ENCODE results near the gene BBX.

The BBX gene

DNA sequence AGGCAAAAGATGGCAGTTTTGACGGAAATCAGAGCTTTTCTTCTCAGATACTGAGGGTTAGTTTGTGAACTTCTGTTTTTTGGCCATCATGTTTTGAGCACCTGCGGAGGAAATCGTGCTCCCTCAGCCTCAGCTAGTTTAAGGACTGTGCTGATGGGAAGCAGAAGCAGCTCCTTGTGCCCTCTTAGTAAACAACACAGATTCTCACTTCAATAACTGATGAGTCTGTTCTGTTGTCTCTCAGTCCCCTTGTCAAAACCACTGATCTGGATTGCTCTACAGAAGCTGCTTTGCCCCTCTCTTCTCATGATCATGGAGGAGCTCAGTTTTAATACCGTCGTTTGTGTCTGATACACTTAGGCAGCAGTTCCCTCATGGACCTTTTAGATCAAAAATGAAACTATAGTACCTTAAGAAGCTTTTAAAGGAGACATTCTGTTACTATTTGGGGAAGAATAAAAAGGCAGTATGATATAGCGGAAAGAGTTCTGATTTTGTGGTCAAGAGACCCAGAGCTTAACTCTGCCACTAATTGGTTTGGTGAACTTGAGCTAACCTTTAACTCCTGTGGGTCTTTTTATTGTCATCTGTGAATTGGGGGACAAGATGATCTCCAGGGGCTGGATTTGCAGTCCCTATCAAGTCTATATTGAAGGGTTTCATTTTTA lies 152.6 kb downstream of the BBX start:
- DNase-seq (ENCODE audit: low read depth) = peak; percentile 15
- H3K4me3 ChIP-seq (ENCODE audit: low read depth, low read length) = no peak overlapping the region
- TF ChIP-seq, protein P1, sequence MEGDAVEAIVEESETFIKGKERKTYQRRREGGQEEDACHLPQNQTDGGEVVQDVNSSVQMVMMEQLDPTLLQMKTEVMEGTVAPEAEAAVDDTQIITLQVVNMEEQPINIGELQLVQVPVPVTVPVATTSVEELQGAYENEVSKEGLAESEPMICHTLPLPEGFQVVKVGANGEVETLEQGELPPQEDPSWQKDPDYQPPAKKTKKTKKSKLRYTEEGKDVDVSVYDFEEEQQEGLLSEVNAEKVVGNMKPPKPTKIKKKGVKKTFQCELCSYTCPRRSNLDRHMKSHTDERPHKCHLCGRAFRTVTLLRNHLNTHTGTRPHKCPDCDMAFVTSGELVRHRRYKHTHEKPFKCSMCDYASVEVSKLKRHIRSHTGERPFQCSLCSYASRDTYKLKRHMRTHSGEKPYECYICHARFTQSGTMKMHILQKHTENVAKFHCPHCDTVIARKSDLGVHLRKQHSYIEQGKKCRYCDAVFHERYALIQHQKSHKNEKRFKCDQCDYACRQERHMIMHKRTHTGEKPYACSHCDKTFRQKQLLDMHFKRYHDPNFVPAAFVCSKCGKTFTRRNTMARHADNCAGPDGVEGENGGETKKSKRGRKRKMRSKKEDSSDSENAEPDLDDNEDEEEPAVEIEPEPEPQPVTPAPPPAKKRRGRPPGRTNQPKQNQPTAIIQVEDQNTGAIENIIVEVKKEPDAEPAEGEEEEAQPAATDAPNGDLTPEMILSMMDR (IDR thresholded peaks at IDR 0.05; ENCODE audit: insufficient read depth, low read depth, low read length, missing control alignments) = no peak

DNA sequence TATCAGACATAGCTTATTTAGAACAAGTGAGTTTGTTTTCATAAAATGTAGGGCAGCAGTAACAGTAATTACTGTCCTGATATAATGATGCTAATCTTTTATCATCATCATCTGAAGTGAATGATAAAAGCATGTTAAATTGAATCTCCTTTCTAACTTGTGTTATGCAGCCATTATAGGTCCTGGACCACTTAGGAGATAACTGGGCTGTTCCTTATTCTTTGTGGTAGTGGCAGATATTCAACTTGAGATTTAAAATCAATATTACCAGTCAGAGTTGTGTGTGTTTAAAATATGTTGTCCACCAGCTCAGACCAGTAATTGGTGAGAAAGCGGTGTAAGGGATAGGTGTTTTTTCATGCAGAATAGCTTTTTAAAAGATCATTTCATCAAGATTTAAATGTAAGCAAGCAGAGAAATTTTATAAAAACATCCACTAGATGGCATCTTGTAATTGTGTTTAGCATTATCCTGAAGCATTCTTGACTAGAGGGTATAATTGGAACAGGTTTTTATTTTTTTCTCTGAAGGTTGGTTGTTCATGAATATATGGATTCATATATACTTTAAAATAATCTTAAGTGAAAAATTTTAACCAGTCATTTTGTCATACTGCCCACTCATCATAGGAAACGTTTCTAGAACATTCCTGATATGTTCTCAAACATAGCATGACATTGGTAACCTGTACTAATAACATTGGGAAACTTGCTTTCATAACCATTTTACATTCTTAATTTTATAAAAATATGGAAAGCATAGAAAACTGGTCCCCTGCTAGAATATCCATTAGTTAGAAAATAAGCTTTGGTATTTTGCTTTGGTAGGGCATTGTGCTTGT lies 153.9 kb downstream of the BBX start:
- peak; percentile 25 for DNase-seq (ENCODE audit: low read depth)
- H3K4me3 ChIP-seq (ENCODE audit: low read depth, low read length) = no peak overlapping the region
- TF ChIP-seq, protein P1 (IDR thresholded peaks at IDR 0.05; ENCODE audit: insufficient read depth, low read depth, low read length, missing control alignments) = peak; percentile 30

DNA sequence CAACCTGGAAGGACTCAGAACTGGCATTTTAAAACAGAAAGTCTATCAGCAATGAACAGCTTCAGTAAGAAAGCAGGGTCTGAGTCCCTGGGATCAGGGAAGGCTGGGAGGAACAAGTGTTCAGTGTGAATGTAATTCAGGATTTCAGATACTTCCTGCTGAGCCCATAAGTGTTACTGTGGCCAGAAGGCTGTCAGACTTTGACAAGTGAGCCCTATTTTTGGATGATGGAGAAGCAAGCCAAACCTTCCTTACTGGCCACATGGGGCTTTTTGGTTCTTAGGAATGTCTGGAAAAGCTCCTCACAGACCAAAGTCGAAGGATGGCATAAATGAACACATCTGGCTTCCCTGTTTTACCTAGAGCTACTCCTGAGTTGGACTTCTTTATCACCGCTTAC lies 157.2 kb downstream of the BBX start:
- no peak overlapping the region for H3K4me3 ChIP-seq (ENCODE audit: low read depth, low read length)
- TF ChIP-seq, protein P1 (IDR thresholded peaks at IDR 0.05; ENCODE audit: insufficient read depth, low read depth, low read length, missing control alignments) = no peak
- DNase-seq (ENCODE audit: low read depth) = no peak

DNA sequence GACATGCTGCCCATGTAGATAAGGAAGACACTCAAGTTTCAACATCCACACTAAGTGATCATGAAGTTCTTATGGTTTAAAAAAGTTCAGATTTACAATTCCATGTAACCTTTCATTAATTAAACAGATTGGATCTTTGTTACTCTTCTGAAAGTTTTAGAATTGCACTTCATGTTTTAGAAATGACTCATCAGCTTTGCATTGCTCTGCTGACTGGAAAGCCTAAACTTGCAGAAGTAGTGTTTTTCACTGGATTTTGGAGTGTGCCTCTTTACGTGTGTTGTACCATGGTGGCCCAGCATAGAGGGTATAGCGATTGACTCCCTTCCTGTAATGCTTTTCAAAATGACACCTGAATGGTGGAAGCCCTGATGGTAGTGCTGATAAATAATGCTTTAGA lies 157.9 kb downstream of the BBX start:
- H3K4me3 ChIP-seq (ENCODE audit: low read depth, low read length) = no peak overlapping the region
- peak; percentile 8 for DNase-seq (ENCODE audit: low read depth)
- TF ChIP-seq, protein P1 (IDR thresholded peaks at IDR 0.05; ENCODE audit: insufficient read depth, low read depth, low read length, missing control alignments) = no peak

DNA sequence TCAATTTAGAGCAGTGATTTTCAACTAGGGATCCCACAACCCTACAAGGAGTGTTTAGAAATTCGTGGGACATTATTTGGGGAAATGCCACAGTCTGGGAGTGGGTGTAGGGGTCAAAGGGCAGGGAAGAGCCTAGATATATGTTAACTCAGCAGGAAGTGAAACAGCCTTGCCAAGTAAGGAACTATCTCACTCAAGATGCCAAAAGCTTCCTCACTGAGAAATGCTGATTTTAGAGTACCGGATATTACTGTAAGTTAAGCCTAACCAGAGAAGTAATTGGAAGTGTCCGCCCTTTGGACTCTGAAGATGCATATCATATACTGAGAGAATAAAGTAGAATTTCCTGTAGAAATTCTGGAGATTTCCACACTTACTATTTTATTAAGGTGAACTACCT lies 158.6 kb downstream of the BBX start:
- H3K4me3 ChIP-seq (ENCODE audit: low read depth, low read length) = no peak overlapping the region
- DNase-seq (ENCODE audit: low read depth) = no peak
- TF ChIP-seq, protein P1 (IDR thresholded peaks at IDR 0.05; ENCODE audit: insufficient read depth, low read depth, low read length, missing control alignments) = no peak

DNA sequence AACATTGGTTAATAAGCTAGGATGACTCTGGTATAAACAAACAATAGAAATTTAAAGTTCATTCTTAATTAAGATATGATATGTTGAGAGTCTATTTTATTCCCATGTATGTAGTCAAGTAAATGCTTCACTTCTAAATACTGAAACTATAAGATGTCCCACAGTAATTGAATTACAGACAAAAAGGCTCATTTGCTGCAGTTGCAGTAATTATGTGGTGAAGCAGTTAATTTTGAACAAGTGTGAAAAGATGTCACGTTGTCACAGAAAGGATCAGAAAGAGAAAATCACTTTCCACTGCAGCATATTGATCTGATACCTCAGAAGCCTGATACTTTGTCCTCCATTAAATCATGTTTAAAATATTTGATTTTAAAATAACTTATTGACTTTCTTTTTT lies 159.8 kb downstream of the BBX start:
- DNase-seq (ENCODE audit: low read depth) = no peak
- TF ChIP-seq, protein P1 (IDR thresholded peaks at IDR 0.05; ENCODE audit: insufficient read depth, low read depth, low read length, missing control alignments) = no peak
- no peak overlapping the region for H3K4me3 ChIP-seq (ENCODE audit: low read depth, low read length)

Measured in GM12865 (cell line).